IMR-90 (cell line): ENCODE results near the gene PCCA. TPM values are rescaled to one million over a fixed set of nuclear protein-coding genes. Genes with fewer than 3 reads are reported as not detected.

ENCODE experiments used
- ATAC-seq: fragments of 200-7000 bp; cut with Tn5 transposase; 2 replicates; pipeline ENCODE4 v1.9.1; 2020; ENCODE audit warnings: low read depth, mild to moderate bottlenecking, moderate library complexity
- BruUV-seq: library from RNA; stranded (reverse); fragments of 400-500 nt; replicated peaks from 2 replicates; lab custom pipeline; 2021; lab: Mats Ljungman, UMichigan
- CTCF ChIA-PET: fragments of 300-600 bp; formaldehyde crosslinking; extraction: SDS; loops from one replicate; lab custom pipeline; 2021; ENCODE audit warnings: antibody characterized with exemption; lab: Yijun Ruan, JAX
- POLR2A ChIA-PET: fragments of 300-600 bp; sonication (Branson Sonifier 250); formaldehyde crosslinking; loops from one replicate; lab custom pipeline; 2022; ENCODE audit warnings: antibody characterized with exemption; ENCODE audit not compliant: unreplicated experiment; lab: Charles Lee
- DNase-seq: peaks from one replicate; pipeline ENCODE4 v3.0.0; 2013
- H2AFZ ChIP-seq: replicated peaks from 2 replicates; pipeline ENCODE3; 2013; ENCODE audit warnings: low read length, mild to moderate bottlenecking; ENCODE audit not compliant: poor library complexity
- H2AK5ac ChIP-seq: 2 replicates; pipeline ENCODE4 v1.6.1; 2013; ENCODE audit warnings: low read depth, low read length, inconsistent platforms
- H2AK9ac ChIP-seq: replicated peaks from 2 replicates; pipeline ENCODE3; 2013; ENCODE audit warnings: mild to moderate bottlenecking, low read depth, low read length, moderate library complexity; ENCODE audit not compliant: poor library complexity
- H2BK120ac ChIP-seq: 2 replicates; pipeline ENCODE4 v1.6.1; 2013; ENCODE audit warnings: low read depth, low read length, inconsistent platforms
- H2BK15ac ChIP-seq: 3 replicates; pipeline ENCODE4 v1.6.1; 2013; ENCODE audit warnings: low read depth, low read length, inconsistent platforms
- H2BK20ac ChIP-seq: 2 replicates; pipeline ENCODE4 v1.6.1; 2013; ENCODE audit warnings: low read depth, mild to moderate bottlenecking, inconsistent platforms, low read length, moderate library complexity
- H2BK5ac ChIP-seq: 2 replicates; pipeline ENCODE4 v1.6.1; 2013; ENCODE audit warnings: mild to moderate bottlenecking, low read depth, low read length, inconsistent platforms; ENCODE audit not compliant: poor library complexity, severe bottlenecking
- H3K14ac ChIP-seq: replicated peaks from 2 replicates; pipeline ENCODE4 v1.6.1; 2013; ENCODE audit warnings: low read depth, low read length, inconsistent platforms
- H3K18ac ChIP-seq: 2 replicates; pipeline ENCODE4 v1.6.1; 2013; ENCODE audit warnings: low read depth, low read length, control low read depth
- H3K23ac ChIP-seq: 2 replicates; pipeline ENCODE4 v1.6.1; 2013; ENCODE audit warnings: low read depth, low read length, inconsistent platforms
- H3K27ac ChIP-seq: 2 replicates; pipeline ENCODE4 v1.5.1; 2013; ENCODE audit warnings: mild to moderate bottlenecking, control low read depth, low read length; ENCODE audit not compliant: insufficient read depth
- H3K27me3 ChIP-seq: 2 replicates; pipeline ENCODE4 v1.6.1; 2013; ENCODE audit warnings: low read length; ENCODE audit not compliant: control insufficient read depth, insufficient read depth
- H3K36me3 ChIP-seq: 2 replicates; pipeline ENCODE4 v1.6.1; 2013; ENCODE audit warnings: low read length, mixed read lengths; ENCODE audit not compliant: control insufficient read depth, insufficient read depth
- H3K4ac ChIP-seq: 2 replicates; pipeline ENCODE4 v1.6.1; 2013; ENCODE audit warnings: low read depth, low read length, inconsistent platforms
- H3K4me1 ChIP-seq: 2 replicates; pipeline ENCODE4 v1.6.1; 2013; ENCODE audit warnings: low read length, mixed read lengths; ENCODE audit not compliant: control insufficient read depth, insufficient read depth
- H3K4me2 ChIP-seq: 2 replicates; pipeline ENCODE4 v1.6.1; 2013; ENCODE audit warnings: low read depth, mild to moderate bottlenecking, control low read depth, low read length, moderate library complexity
- H3K4me3 ChIP-seq: 2 replicates; pipeline ENCODE4 v1.5.1; 2013; ENCODE audit warnings: low read depth, mild to moderate bottlenecking, control low read depth, low read length, moderate library complexity; ENCODE audit not compliant: insufficient read depth
- H3K56ac ChIP-seq: 2 replicates; pipeline ENCODE4 v1.6.1; 2013; ENCODE audit warnings: low read length, inconsistent platforms; ENCODE audit not compliant: insufficient read depth; ENCODE audit errors: extremely low read depth
- H3K79me1 ChIP-seq, 2 experiments: 2 replicates each; pipeline ENCODE4 v1.6.1; 2013; ENCODE audit warnings: low read length in 2 of 2, inconsistent platforms in 1 of 2, low read depth in 1 of 2
- H3K9ac ChIP-seq: 2 replicates; pipeline ENCODE4 v1.6.1; 2013; ENCODE audit warnings: low read depth, low read length, control low read depth
- H3K9me1 ChIP-seq: 2 replicates; pipeline ENCODE4 v1.6.1; 2013; ENCODE audit warnings: low read length, inconsistent platforms; ENCODE audit not compliant: insufficient read depth
- H3K9me3 ChIP-seq: 2 replicates; pipeline ENCODE4 v1.6.1; 2013; ENCODE audit warnings: low read length; ENCODE audit not compliant: control insufficient read depth, insufficient read depth
- H4K20me1 ChIP-seq: 2 replicates; pipeline ENCODE4 v1.6.1; 2013; ENCODE audit warnings: low read length, inconsistent platforms; ENCODE audit not compliant: insufficient read depth
- H4K5ac ChIP-seq: 2 replicates; pipeline ENCODE4 v1.6.1; 2013; ENCODE audit warnings: mild to moderate bottlenecking, low read depth, low read length, control low read depth
- H4K8ac ChIP-seq, 2 experiments: 2 replicates each; pipeline ENCODE4 v1.6.1; 2013; ENCODE audit warnings: low read depth in 2 of 2, low read length in 2 of 2, control low read depth in 1 of 2, inconsistent platforms in 1 of 2
- H4K91ac ChIP-seq: 2 replicates; pipeline ENCODE4 v1.6.1; 2013; ENCODE audit warnings: low read depth, low read length, inconsistent platforms; ENCODE audit not compliant: insufficient read depth
- BHLHE40 ChIP-seq: fragments of 150-350 bp; IDR thresholded peaks from 2 replicates; pipeline ENCODE4 v1.6.1; 2016; ENCODE audit warnings: mild to moderate bottlenecking, low read depth, low read length
- CEBPB ChIP-seq: IDR thresholded peaks from 2 replicates; pipeline ENCODE4 v1.6.1; 2012; ENCODE audit warnings: low read depth, low read length, improper control_type of control experiment
- CHD1 ChIP-seq: IDR thresholded peaks from 2 replicates; pipeline ENCODE4 v1.6.1; 2012; ENCODE audit warnings: low read depth, low read length, improper control_type of control experiment
- FOS ChIP-seq: fragments of 150-350 bp; IDR thresholded peaks from 2 replicates; pipeline ENCODE4 v1.6.1; 2016; ENCODE audit warnings: low read depth, low read length
- MAFK ChIP-seq: IDR thresholded peaks from 2 replicates; pipeline ENCODE4 v1.6.1; 2012; ENCODE audit warnings: low read depth, low read length, improper control_type of control experiment
- MAZ ChIP-seq: IDR thresholded peaks from 2 replicates; pipeline ENCODE4 v1.6.1; 2012; ENCODE audit warnings: low read depth, mild to moderate bottlenecking, low read length, improper control_type of control experiment, moderate library complexity, borderline replicate concordance
- MXI1 ChIP-seq: IDR thresholded peaks from 2 replicates; pipeline ENCODE4 v1.6.1; 2012; ENCODE audit warnings: low read depth, mild to moderate bottlenecking, low read length, moderate library complexity, borderline replicate concordance
- NFE2L2 ChIP-seq: fragments of 150-350 bp; IDR thresholded peaks from 2 replicates; pipeline ENCODE4 v1.6.1; 2016; ENCODE audit warnings: low read depth, mild to moderate bottlenecking, low read length
- POLR2A ChIP-seq: IDR thresholded peaks from 2 replicates; pipeline ENCODE4 v1.6.1; 2012; ENCODE audit warnings: mild to moderate bottlenecking, low read depth, low read length
- RAD21 ChIP-seq: IDR thresholded peaks from 2 replicates; pipeline ENCODE4 v1.6.1; 2012; ENCODE audit warnings: low read length, improper control_type of control experiment
- RCOR1 ChIP-seq: IDR thresholded peaks from 2 replicates; pipeline ENCODE4 v1.6.1; 2012; ENCODE audit warnings: mild to moderate bottlenecking, low read length, improper control_type of control experiment; ENCODE audit not compliant: insufficient replicate concordance
- RFX5 ChIP-seq: IDR thresholded peaks from 2 replicates; pipeline ENCODE4 v1.8.0; 2012; ENCODE audit warnings: low read depth, mild to moderate bottlenecking, low read length, moderate library complexity
- SMC3 ChIP-seq: fragments of 150-350 bp; IDR thresholded peaks from 2 replicates; pipeline ENCODE4 v1.6.1; 2016; ENCODE audit warnings: low read depth, mild to moderate bottlenecking, antibody characterized with exemption, low read length, moderate library complexity
- WGBS, 2 experiments: methylation state at CpG; one replicate each; pipeline versions ENCODE4 v1.1.5 to v1.1.7; 2013; ENCODE audit warnings: missing lambda C conversion rate in 2 of 2; ENCODE audit not compliant: insufficient read length in 1 of 2; ENCODE audit errors: extremely low coverage in 2 of 2; 5-methylcytosine and 5-hydroxymethylcytosine counted together
- dilution Hi-C: fragments of 300-500 bp; cut with HindIII; formaldehyde crosslinking; loops from one replicate; pipeline ENCODE4 v1.14.3; 2018; ENCODE audit warnings: low sequenced_read_pairs; ENCODE audit not compliant: unreplicated experiment
- in situ Hi-C: fragments of 300-500 bp; cut with MboI; formaldehyde crosslinking; loops from 3 replicates; pipeline ENCODE4 v1.14.3; 2019; ENCODE audit warnings: low sequenced_read_pairs, inconsistent platforms, mixed read lengths
- intact Hi-C: fragments of 100-400 bp; cut with micrococcal nuclease; formaldehyde crosslinking; loops from 2 replicates; pipeline ENCODE4 v1.10.0; 2022
- polyA plus RNA-seq, 3 experiments: library from polyadenylated mRNA; depleted of rRNA; stranded (reverse); fragments of >200 nt; gene quantifications; 2 replicates each; pipeline ENCODE4 v1.2.3, GENCODE V29; 2012; ENCODE audit warnings: low replicate concordance in 1 of 3
- total RNA-seq: library from RNA; depleted of rRNA; stranded (reverse); fragments of >200 nt; gene quantifications from 2 replicates; pipeline ENCODE4 v1.2.3, GENCODE V29; 2012
- TF ChIP-seq, protein P1 (sequence below): fragments of 150-350 bp; IDR thresholded peaks from 2 replicates; pipeline ENCODE4 v1.6.1; 2017; ENCODE audit warnings: mild to moderate bottlenecking, antibody characterized with exemption, low read length, low read depth
- TF ChIP-seq, protein P2 (sequence below): fragments of 150-350 bp; IDR thresholded peaks from 2 replicates; pipeline ENCODE4 v1.6.1; 2016; ENCODE audit warnings: low read depth, mild to moderate bottlenecking, low read length, moderate library complexity, borderline replicate concordance
- TF ChIP-seq, protein P3 (sequence below): conservative IDR thresholded peaks from 2 replicates; pipeline ENCODE4 v1.5.1; 2012; ENCODE audit warnings: mild to moderate bottlenecking, low read depth, low read length, improper control_type of control experiment

PCCA gene
- total and polyA plus RNA-seq, 2 of the 4 experiments (the other 2 are of a cell fraction): 7.6 to 24.0 TPM

DNA sequence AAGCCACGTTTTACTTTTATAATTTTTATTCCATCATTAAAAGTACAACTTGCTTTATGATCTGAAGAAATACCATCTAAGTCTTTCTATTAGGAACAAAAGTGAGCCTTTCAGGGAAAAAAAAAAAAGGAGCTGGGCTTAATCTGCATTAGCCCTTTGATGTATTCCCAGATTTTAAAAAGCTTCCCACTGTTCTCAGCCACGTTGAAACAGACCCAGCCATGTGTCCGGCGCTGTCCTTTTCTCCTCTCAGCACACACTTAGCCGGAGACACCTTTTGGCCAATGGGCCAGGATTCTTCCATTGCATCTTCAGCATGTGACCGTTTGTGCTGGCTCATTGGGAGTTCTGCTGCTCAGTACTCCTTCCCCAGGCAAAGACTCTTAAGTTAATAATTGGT, 394.2 kb downstream of the PCCA start:
- Histone ChIP-seq H3K9me1 (no peaks in the 10 kb centered on the region), H3K9me3 (no peaks in the 10 kb centered on the region), H3K18ac (no peak overlapping the region), H2AFZ (no peak overlapping the region), H2BK20ac (no peak overlapping the region), H4K8ac (no peak overlapping the region), H2BK15ac (no peak overlapping the region), H3K4me2 (no peak overlapping the region), H4K91ac (no peak overlapping the region), H4K20me1 (no peaks in the 10 kb centered on the region), H2BK120ac (no peak overlapping the region), H3K27me3 (no peaks in the 10 kb centered on the region), H4K5ac (no peak overlapping the region), H2BK5ac (no peak overlapping the region), H3K36me3 (no peaks in the 10 kb centered on the region), H2AK5ac (no peak overlapping the region), H3K4ac (no peak overlapping the region), H3K23ac (no peak overlapping the region), H3K4me3 (no peak overlapping the region), H3K56ac (no peak overlapping the region), H3K14ac (no peak overlapping the region), H3K27ac (no peak overlapping the region), H3K4me1 (peaks cover 2% of the 10 kb centered on the region), H3K9ac (no peak overlapping the region), H2AK9ac (no peak overlapping the region), H3K79me1 (0 out of 4 replicates have a peak, but pooled peaks cover 0 to 5% of the 10 kb centered on the region in 2 experiments)
- no peak for DNase-seq
- no TSS peak for BruUV-seq
- dilution Hi-C loops (no loop called here), in situ Hi-C loops (no loop called here), intact Hi-C loops (no loop called here)
- ATAC-seq: no peak
- ChIA-PET CTCF (interaction anchor here (0.6 to 1.6 kb wide), 2 partner anchors 9 to 62 kb away, joined by 3 to 8 read pairs; no protein-coding TSS in a partner anchor), POLR2A (no interaction called here)
- no CpG with 5 or more reads among the region's 6 CpGs for WGBS, 2 experiments
- TF ChIP-seq NFE2L2 (no peak), MXI1 (no peak), RCOR1 (no peak), MAZ (no peak), FOS (no peak), RFX5 (no peak), MAFK (no peak), CHD1 (no peak), SMC3 (no peak), CEBPB (no peak), BHLHE40 (no peak), POLR2A (no peak), RAD21 (no peak)
- TF ChIP-seq, protein P1, sequence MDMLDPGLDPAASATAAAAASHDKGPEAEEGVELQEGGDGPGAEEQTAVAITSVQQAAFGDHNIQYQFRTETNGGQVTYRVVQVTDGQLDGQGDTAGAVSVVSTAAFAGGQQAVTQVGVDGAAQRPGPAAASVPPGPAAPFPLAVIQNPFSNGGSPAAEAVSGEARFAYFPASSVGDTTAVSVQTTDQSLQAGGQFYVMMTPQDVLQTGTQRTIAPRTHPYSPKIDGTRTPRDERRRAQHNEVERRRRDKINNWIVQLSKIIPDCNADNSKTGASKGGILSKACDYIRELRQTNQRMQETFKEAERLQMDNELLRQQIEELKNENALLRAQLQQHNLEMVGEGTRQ: no peak
- TF ChIP-seq, protein P2, sequence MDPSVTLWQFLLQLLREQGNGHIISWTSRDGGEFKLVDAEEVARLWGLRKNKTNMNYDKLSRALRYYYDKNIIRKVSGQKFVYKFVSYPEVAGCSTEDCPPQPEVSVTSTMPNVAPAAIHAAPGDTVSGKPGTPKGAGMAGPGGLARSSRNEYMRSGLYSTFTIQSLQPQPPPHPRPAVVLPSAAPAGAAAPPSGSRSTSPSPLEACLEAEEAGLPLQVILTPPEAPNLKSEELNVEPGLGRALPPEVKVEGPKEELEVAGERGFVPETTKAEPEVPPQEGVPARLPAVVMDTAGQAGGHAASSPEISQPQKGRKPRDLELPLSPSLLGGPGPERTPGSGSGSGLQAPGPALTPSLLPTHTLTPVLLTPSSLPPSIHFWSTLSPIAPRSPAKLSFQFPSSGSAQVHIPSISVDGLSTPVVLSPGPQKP: no peak
- TF ChIP-seq, protein P3, sequence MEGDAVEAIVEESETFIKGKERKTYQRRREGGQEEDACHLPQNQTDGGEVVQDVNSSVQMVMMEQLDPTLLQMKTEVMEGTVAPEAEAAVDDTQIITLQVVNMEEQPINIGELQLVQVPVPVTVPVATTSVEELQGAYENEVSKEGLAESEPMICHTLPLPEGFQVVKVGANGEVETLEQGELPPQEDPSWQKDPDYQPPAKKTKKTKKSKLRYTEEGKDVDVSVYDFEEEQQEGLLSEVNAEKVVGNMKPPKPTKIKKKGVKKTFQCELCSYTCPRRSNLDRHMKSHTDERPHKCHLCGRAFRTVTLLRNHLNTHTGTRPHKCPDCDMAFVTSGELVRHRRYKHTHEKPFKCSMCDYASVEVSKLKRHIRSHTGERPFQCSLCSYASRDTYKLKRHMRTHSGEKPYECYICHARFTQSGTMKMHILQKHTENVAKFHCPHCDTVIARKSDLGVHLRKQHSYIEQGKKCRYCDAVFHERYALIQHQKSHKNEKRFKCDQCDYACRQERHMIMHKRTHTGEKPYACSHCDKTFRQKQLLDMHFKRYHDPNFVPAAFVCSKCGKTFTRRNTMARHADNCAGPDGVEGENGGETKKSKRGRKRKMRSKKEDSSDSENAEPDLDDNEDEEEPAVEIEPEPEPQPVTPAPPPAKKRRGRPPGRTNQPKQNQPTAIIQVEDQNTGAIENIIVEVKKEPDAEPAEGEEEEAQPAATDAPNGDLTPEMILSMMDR: no peak
